Thyroid gland (tissue), 4 donors: ENCODE data around the gene ASH1L. TPM values are rescaled to one million over a fixed set of nuclear protein-coding genes. Genes with fewer than 3 reads are reported as not detected.
A peak's percentile ranks its signal among the peaks of the same experiment; 100 is the strongest.
"Not testable (repeated sequence)": the region's sequence is repeated elsewhere in the genome, so short reads cannot be mapped to it uniquely, and the experiment has no call there.

ENCODE experiments used
- DNase-seq, 2 donors: peaks; one replicate each; pipeline ENCODE4 v3.0.0-alpha.2; 2019
- H3K27ac ChIP-seq, 3 donors: fragments of 200-600 bp; sonication (generic); 1 replicate in 2 of 3; 2 replicates in 1 of 3; pipeline ENCODE4 v1.5.1; 2016 to 2019; ENCODE audit warnings: mild to moderate bottlenecking in 1 of 3, moderate library complexity in 1 of 3
- H3K27me3 ChIP-seq: fragments of 200-600 bp; sonication (generic); one replicate; pipeline ENCODE4 v1.5.1; 2019
- H3K36me3 ChIP-seq, 2 donors: fragments of 200-600 bp; sonication (generic); one replicate each; pipeline ENCODE4 v1.5.1; 2016 to 2019
- H3K4me1 ChIP-seq, 2 donors: fragments of 200-600 bp; sonication (generic); one replicate each; pipeline ENCODE4 v1.5.1; 2017 to 2019
- H3K4me3 ChIP-seq, 3 donors: fragments of 200-600 bp; sonication (generic); replicated peaks in 1 of 3; 1 replicate in 2 of 3; 2 replicates in 1 of 3; pipeline ENCODE4 v1.5.1; 2016; ENCODE audit warnings: mild to moderate bottlenecking in 1 of 3
- H3K9me3 ChIP-seq: fragments of 200-600 bp; sonication (generic); one replicate; pipeline ENCODE4 v1.5.1; 2017
- POLR2A ChIP-seq, 2 donors: fragments of 450-650 bp; IDR thresholded peaks; one replicate each; pipeline ENCODE4 v1.6.1; 2017; ENCODE audit warnings: antibody characterized with exemption in 2 of 2, mild to moderate bottlenecking in 2 of 2, moderate library complexity in 1 of 2
- WGBS, 2 donors: methylation state at CpG; one replicate each; pipeline ENCODE4 v1.1.5; 2017; 5-methylcytosine and 5-hydroxymethylcytosine counted together
- intact Hi-C: fragments of 100-400 bp; cut with DNase I; formaldehyde crosslinking; loops from one replicate; pipeline ENCODE4 v1.15.1; 2023
- total RNA-seq, 4 donors: library from RNA; depleted of rRNA; stranded (reverse); fragments of >200 nt; gene quantifications; one replicate each; pipeline ENCODE4 v1.2.3, GENCODE V29; 2016
- TF ChIP-seq, protein P1 (sequence below), 6 experiments: fragments of 200-600 bp in 3 of 6; fragments of 450-650 bp in 3 of 6; sonication (generic) in 3 of 6; IDR thresholded peaks; one replicate each; pipeline ENCODE4 v1.5.1; 2016 to 2019; ENCODE audit warnings: antibody characterized with exemption in 6 of 6, mild to moderate bottlenecking in 2 of 6, inconsistent platforms in 1 of 6, moderate library complexity in 1 of 6

The ASH1L gene
- total RNA-seq, 4 donors from 2014 or later, result 68.1 to 120 (median 85.2) TPM

DNA sequence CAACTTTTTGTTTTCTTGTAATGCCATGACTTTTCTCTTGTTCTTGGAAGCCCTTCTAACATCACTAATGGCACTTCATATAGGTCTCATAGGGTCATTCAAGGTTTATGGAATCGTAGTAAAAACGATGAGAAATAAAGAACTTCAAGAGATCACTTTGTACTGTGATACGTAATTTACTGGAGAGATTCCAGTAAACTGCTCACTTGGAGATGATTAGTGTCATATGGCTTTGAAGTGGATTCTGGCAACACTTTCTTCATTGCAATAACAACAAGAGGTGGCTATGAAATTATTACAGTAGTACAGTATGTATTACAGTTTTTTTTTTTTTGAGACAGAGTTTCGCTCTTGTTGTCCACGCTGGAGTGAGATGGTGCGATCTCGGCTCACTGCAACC is 138.5 kb downstream of the ASH1L start:
- no peaks in the 10 kb centered on the region for H3K36me3 ChIP-seq
- TF ChIP-seq, protein P1, sequence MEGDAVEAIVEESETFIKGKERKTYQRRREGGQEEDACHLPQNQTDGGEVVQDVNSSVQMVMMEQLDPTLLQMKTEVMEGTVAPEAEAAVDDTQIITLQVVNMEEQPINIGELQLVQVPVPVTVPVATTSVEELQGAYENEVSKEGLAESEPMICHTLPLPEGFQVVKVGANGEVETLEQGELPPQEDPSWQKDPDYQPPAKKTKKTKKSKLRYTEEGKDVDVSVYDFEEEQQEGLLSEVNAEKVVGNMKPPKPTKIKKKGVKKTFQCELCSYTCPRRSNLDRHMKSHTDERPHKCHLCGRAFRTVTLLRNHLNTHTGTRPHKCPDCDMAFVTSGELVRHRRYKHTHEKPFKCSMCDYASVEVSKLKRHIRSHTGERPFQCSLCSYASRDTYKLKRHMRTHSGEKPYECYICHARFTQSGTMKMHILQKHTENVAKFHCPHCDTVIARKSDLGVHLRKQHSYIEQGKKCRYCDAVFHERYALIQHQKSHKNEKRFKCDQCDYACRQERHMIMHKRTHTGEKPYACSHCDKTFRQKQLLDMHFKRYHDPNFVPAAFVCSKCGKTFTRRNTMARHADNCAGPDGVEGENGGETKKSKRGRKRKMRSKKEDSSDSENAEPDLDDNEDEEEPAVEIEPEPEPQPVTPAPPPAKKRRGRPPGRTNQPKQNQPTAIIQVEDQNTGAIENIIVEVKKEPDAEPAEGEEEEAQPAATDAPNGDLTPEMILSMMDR (IDR thresholded peaks at IDR 0.05), result no peak
- no peak for TF ChIP-seq POLR2A (IDR thresholded peaks at IDR 0.05)

DNA sequence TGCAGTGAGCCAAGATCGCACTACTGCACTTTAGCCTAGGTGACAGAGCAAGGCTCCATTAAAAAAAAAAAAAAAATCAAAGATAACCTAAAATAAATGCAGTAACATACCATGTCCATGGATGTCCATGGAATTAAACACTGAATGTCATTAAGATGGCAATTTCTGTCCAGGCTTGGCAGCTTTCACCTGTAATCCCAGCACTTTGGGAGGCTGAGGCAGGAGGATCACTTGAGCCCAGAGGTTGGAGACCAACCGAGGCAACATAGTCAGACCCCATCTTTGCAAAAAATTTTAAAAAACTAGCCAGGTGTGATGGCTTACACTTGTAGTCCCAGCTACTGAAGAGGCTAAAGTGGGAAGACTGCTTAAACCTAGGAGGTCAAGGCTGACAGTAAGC is 141.8 kb downstream of the ASH1L start:
- Histone ChIP-seq H3K36me3 (no peaks in the 10 kb centered on the region), H3K9me3 (no peaks in the 10 kb centered on the region), H3K27me3 (no peaks in the 10 kb centered on the region), H3K27ac (no peak overlapping the region), H3K4me1 (no peaks in the 10 kb centered on the region), H3K4me3 (no peak overlapping the region)
- WGBS, 2 donors, result 95 to 100% methylated on average over 2 of the region's 2 CpGs
- intact Hi-C loops, result no loop called here
- no peak for TF ChIP-seq POLR2A (IDR thresholded peaks at IDR 0.05)
- TF ChIP-seq, protein P1 (IDR thresholded peaks at IDR 0.05), result no peak
- DNase-seq, result no peak

More for the DNA sequence above, 138.5 kb downstream of the ASH1L start:
- DNase-seq, result no peak
- no peaks in the 10 kb centered on the region for H3K4me1 ChIP-seq
- H3K27me3 ChIP-seq, result no peaks in the 10 kb centered on the region
- no peak overlapping the region for H3K4me3 ChIP-seq
- intact Hi-C loops, result no loop called here
- no peaks in the 10 kb centered on the region for H3K9me3 ChIP-seq
- no peak overlapping the region for H3K27ac ChIP-seq
- WGBS, 2 donors, result 91 to 94% methylated on average over 7 of the region's 7 CpGs

DNA sequence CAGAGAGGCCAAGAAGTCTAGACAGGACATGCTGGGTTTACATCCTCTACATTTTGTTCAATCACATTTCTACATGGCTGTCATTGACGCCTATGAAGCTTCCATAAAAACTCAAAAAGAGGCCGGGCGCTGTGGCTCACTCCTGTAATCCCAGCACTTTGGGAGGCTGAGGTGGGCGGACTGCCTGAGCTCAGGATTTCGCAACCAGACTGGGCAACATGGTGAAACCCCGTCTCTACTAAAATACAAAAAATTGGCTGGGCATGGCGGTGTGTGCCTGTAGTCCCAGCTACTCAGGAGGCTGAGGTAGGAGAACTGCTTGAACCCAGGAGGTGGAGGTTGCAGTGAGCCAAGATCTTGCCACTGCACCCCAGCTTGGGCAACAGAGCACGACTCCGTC is 150.8 kb downstream of the ASH1L start:
- 89 to 90% methylated on average over 9 of the region's 9 CpGs for WGBS, 2 donors
- H3K9me3 ChIP-seq, H3K4me3 ChIP-seq, H3K36me3 ChIP-seq, H3K27me3 ChIP-seq, intact Hi-C loops, H3K27ac ChIP-seq, DNase-seq, H3K4me1 ChIP-seq: not testable (repeated sequence)

DNA sequence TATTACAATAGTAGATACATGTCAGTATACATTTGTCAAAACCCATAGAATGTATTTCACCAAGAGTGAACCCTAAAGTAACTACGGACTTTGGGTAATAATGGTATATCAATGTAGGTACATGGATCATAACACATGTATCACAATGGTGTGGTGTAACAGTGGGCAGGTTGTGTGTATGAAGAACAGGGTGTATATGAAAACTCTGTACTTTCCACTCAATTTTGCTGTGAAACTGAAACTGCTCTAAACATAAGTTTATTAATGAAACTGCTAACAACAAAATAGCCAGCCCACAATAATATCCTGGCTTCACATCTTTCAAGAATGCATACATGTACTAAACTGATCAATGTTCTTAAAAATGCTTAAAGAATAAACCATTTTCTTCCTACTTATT is 151.7 kb downstream of the ASH1L start:
- Histone ChIP-seq H3K36me3 (peaks cover 0 to 8% of the 10 kb centered on the region in 2 donors), H3K4me3 (no peak overlapping the region), H3K9me3 (no peaks in the 10 kb centered on the region), H3K27me3 (no peaks in the 10 kb centered on the region), H3K27ac (no peak overlapping the region), H3K4me1 (no peaks in the 10 kb centered on the region)
- no peak for DNase-seq
- intact Hi-C loops, result no loop called here
- 98 to 100% methylated on average over 1 of the region's 1 CpG for WGBS, 2 donors
- TF ChIP-seq, protein P1 (IDR thresholded peaks at IDR 0.05), result no peak
- TF ChIP-seq POLR2A (IDR thresholded peaks at IDR 0.05), result no peak

DNA sequence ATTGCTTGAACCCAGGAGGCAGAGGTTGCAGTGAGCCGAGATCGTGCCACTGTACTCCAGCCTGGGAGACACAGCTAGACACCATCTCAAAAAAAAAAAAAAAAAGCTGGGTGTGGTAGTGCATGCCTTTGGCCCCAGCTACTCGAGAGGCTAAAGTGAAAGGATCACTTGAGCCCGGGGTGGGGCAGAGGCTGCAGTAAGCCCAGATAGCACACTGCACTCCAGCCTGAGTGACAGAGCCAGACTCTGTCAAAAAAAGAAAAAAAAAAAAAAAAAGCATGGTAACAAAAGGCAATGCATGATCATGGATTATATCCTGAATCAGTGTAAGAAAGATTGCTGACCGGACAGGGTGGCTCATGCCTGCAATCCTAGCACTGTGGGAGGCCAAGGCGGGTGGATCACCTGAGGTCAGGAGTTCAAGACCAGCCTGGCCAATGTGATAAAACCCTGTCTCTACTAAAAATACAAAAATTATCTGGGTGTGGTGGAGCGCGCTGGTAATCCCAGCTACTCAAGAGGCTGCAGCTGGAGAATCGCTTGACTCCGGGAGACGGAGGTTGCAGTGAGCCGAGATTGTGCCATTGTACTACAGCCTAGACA is 165.6 kb downstream of the ASH1L start:
- Histone ChIP-seq H3K27ac (no peak overlapping the region), H3K4me1 (peaks cover 8% of the 10 kb centered on the region in 2 donors), H3K9me3 (no peaks in the 10 kb centered on the region), H3K36me3 (peaks cover 0 to 11% of the 10 kb centered on the region in 2 donors), H3K4me3 (no peak overlapping the region), H3K27me3 (no peaks in the 10 kb centered on the region)
- 81 to 82% methylated on average over 12 of the region's 12 CpGs for WGBS, 2 donors
- intact Hi-C loops, result no loop called here
- DNase-seq, result peak; percentile 45 to 52
- TF ChIP-seq, protein P1 (IDR thresholded peaks at IDR 0.05), result no peak
- no peak for TF ChIP-seq POLR2A (IDR thresholded peaks at IDR 0.05)
